Mammary microvascular endothelial cell (primary cell): ENCODE data around the gene BCS1L. TPM values are rescaled to one million over a fixed set of nuclear protein-coding genes. Genes with fewer than 3 reads are reported as not detected.

Experiments used
- total RNA-seq: library from RNA; depleted of rRNA; stranded (reverse); fragments of >200 nt; gene quantifications from 2 replicates; pipeline ENCODE4 v1.2.3, GENCODE V29; 2015

BCS1L gene
- total RNA-seq = 36.9 and 42.3 TPM in 2 replicates

GRCh38 chr2:218659258-218659987, at the start of gene BCS1L, which contains the start of gene ZNF142:
Gene BCS1L, plus strand, starts transcription at chr2:218659683. Its CDS starts 1,305 bp downstream, at chr2:218660988.
Gene ZNF142, minus strand, starts transcription at chr2:218659623. Its CDS starts 3,194 bp downstream, at chr2:218656429.

GRCh38 chr2:218671654-218672566, 12.4 kb downstream of the BCS1L start, which contains the start of the genes RNF25 and STK36:
Gene RNF25, minus strand, starts transcription at chr2:218672002. Its CDS starts 32 bp downstream, at chr2:218671970.
Gene STK36, plus strand, starts transcription at chr2:218672086. Its CDS starts 744 bp downstream, at chr2:218672830.

GRCh38 chr2:218710687-218711549, 51.4 kb downstream of the BCS1L start, which contains the start of gene TTLL4:
Gene TTLL4, plus strand, starts transcription at chr2:218710835. Its CDS starts 26,842 bp downstream, at chr2:218737677.

Other genes starting within 250 kb of the BCS1L start
- not detected in 2 replicates for gene VIL1, start 240.6 kb upstream of the BCS1L start, total RNA-seq
- 5.8 and 6.5 TPM in 2 replicates for gene USP37, start 91.3 kb upstream of the BCS1L start, total RNA-seq
- 70.3 and 86.3 TPM in 2 replicates for gene CNOT9, start 90.8 kb upstream of the BCS1L start, total RNA-seq
- 0.60 and 1.2 TPM in 2 replicates for gene PLCD4, start 51.8 kb upstream of the BCS1L start, total RNA-seq
- 15.1 and 15.2 TPM in 2 replicates for gene ZNF142, start 60 bp upstream of the BCS1L start, total RNA-seq
- gene RNF25, start 12.3 kb downstream of the BCS1L start, total RNA-seq = 19.9 and 26.9 TPM in 2 replicates
- gene STK36, start 12.4 kb downstream of the BCS1L start, total RNA-seq = 8.3 and 10.8 TPM in 2 replicates
- 13.9 and 17.5 TPM in 2 replicates for gene TTLL4, start 51.2 kb downstream of the BCS1L start, total RNA-seq
- 6.4 and 7.4 TPM in 2 replicates for gene CYP27A1, start 122.5 kb downstream of the BCS1L start, total RNA-seq
- not detected in 2 replicates for gene PRKAG3, start 172.1 kb downstream of the BCS1L start, total RNA-seq
- gene WNT6, start 200.1 kb downstream of the BCS1L start, total RNA-seq = not detected in 2 replicates
- gene WNT10A, start 221.2 kb downstream of the BCS1L start, total RNA-seq = not detected in 2 replicates